NAMALWA (cell line): Measurements from ENCODE around the gene MSH5.

ENCODE experiments used
- DNase-seq: peaks from one replicate; pipeline ENCODE4 v3.0.0-alpha.2; 2015; ENCODE audit warnings: low spot score

Gene MSH5

DNA sequence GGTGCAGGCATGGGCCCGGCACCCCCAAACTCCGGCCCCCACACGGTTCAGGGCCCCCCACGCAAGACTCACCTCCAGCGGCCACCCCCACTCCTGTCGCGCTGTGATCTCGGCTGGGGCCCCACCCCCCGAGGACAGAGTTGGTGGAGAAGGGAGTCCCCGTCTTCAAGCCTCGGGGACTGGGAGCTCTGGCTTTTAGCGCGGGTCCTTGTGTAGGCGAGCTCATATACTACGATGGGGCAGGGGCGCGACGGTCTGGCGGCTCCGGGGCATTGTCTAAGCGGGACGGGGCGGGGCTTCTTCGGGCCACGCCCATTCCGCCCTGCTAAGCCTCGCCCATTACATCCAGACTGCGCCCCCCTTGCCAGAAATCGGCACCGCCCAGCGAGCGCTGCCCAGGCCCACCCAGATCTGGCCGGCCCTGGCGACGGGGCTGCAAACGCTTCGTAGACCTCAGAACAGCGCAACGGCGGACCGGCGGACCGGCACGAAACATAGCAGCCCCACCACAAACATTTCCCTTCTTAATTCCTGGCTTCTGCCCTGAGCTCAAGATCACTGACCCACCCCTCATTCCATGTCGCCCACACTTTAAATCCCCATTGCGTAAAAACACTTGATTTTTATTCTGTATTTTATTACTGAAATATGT is 9.7 kb upstream of the MSH5 start:
- DNase-seq, result peak; percentile 71

DNA sequence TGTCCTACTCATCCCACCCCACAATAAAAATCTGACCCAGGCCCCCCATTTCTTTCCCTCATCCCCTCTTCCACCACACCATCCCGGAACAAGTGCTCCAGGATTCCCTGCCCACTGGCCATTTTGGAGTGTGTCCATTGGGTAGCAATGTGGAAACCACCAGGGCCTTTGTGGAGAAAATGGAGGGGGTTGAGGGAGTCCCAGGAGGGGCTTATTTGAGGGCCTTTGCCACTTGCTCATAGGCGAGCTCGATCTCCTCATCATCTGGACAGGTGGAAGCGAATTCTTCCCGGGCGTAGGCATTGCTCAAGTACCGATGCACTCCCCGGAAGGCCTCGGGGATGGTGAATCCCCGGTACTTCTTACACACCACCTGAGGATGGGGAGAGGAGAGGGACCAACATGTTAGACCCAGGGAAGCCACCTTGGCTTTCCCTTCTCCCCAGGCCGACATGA is 9.1 kb upstream of the MSH5 start:
- no peak for DNase-seq

DNA sequence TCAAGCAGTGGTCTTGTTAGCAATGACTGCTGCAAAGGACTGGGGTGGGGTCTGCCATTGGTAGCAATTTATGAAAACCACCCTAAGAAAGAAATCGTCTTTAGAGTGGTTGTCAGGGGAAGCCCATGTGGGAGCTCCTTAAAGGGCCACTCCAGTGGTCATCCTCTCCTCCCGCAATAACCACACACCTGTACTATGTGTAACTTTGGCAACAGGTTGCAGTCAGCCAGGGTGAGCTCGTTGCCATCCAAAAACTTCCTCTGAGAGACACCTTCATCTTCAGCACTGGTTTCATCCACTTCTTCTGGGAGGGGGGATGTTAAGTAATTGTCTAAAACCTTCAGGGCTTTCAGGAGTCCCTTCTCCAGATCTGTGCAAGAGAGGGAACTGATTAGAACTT is 7.8 kb upstream of the MSH5 start:
- DNase-seq, result no peak

DNA sequence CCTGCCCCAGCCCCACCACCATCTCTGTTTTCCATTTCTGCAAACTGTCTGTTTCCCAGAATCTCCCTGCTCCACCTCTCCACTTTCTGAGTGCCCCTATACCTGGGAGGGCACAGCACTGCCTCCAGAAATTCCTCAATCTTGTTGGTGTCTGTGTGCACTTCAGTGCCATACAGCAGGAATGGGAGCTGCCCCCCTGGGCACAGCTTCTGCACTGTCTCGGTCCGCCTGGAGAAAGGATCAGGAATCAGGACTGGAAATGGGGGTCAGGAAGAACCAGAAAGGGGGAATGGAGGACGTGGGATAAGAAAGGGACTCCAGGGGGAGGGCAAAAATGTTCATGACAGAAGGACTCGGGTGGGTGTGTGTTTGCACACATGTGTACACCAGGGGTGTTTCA is 6.1 kb upstream of the MSH5 start:
- no peak for DNase-seq

DNA sequence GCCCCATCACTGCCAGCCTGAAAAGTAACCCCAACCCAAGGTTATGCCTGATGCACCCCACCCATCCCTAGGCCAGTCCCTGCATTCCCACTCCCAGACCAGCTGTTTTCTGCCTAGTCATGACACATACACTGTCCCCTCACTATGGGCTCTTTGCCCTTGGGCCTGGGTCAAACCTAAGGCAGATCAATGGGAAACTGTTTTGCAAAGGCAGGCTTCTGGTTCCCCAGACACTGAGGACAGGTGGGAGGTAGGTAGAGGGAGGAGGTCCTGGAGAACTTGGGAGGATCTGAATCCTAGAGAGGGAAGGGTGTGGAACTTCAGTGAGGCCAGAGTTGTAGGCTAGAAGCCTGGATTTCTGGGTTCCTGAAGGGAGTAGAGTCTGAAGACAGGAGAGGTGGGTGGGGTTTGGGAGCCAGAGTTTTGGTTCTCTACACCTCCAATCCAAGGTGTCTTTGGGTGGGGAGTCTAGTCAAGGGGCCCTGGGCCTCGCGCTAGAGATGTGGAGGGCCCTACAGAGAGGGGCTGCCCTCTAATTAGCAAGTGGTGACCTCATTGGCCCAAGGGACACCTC is 5.5 kb upstream of the MSH5 start:
- DNase-seq, result no peak

DNA sequence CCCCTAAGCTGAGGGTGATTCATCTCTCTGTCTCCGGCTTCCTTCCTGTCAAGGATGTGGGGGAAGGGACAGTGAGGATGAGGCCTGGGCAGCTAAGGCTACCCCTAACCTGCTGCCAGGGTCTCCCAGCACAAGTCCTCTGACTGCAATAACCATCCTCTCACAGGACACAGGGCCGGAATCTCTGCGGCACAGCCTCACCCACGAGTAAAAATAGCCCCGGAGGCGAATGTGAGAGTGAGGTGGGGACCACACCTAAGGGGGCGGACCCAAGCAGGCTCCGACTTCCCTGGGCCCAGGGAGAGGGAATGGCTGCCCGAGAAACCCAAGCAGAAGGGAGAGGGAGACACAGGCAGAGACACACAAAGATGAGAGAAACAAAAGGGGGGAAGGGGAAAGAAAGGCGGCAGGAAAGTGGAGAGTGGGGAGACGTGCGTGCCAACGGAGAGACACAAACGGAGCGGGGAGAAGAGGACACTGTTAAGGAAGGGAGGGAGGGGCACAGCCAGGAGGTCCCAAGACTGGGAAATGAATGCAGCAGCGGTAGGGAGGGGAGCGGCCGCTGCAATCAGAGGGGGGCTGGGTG is 4.9 kb upstream of the MSH5 start:
- DNase-seq, result peak; percentile 63

DNA sequence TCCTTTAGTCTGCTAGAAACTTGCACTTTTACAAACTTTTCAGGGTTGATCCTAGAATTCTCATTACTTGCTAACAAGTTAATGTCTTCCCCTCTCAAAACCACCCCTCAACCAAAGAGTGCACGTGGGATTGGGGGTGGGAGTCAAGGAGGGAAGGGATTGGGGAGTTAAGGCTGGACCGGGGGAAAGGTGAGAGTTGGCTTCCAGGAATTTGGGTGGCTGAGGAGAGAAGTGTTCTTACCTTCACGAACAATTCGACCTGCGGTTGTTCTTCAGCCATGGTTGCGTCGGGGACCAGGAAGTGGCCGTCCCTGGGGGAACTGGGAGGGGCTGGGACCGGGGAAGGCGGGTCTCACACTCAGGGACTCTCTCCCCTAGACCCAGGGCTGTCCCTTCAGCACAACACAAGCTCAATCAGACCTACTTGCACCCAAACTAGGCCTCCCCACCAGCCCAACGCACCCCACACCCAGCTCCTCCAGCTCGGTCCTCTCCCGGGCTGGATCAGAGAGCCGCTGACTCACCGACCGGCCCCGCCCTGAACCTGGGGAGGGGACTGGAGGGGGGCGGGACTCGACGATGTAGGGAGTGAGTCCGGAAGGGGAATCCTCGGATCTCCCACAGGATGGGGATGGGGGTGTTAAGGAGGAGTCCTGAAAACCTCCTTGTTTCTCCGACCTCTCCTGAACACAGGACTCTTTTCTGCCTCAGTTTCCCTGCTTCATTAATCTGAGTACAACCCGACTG is 3.6 kb upstream of the MSH5 start, which contains the start of gene CLIC1:
Gene CLIC1 (minus strand): TSS at position 510 of the 747 bp plus-strand sequence. CDS start 230 bp downstream, at position 280.
- DNase-seq, result peak; percentile 82

DNA sequence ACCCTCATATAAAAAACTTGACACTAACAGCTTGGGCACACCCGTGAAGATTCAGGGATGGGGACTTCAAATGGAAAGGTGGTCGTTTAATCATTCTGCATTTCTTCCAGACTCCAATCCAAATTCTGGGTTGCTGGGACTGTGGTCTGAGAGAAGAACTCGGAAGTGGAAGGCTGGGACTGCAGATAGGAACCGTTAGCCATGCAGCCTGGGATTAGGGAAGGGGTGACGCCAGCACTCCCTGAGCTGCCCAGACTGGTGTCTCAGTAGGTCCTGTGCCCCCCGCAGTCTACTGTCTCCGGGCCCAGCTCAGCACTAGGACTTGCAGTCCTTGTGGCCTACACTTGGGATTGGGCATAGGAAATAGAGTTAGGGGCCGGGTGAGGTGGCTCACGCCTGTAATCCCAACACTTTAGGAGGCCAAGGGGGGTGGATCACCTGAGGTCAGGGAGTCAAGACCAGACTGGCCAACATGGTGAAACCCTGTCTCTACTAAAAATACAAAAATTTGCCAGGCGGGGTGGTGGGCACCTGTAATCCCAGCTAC is 3.0 kb upstream of the MSH5 start:
- DNase-seq, result no peak

DNA sequence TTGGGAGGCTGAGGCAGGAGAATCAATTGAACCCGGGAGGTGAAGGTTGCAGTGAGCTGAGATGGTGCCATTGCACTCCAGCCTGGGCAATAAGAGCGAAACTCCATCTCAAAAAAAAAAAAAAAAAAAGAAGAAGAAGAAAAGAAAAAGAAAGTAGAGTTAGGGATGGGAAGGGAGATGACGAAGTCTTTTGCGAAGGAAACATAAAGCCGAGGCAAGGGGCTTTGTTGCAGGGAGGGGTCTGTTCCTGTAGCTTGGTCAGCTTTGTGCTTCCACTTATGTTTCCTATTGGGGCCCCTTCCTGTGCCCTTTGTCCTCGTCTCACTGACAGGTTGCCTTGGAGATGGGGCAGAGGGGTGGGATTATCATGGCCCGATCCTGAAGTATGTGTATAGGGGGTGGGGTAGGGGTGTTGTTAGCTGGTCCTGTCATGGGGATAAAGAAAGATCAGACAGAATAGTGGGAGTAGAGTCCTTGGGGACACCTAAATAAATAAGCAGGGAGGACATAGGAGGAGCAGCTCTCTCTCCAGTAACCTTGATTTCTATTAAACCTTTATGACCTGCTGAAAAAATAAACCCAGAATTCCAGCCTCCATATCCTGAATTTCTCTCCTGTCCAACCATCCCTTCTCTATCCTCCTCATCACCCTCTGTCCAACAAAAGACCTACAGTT is 2.4 kb upstream of the MSH5 start:
- DNase-seq, result no peak

DNA sequence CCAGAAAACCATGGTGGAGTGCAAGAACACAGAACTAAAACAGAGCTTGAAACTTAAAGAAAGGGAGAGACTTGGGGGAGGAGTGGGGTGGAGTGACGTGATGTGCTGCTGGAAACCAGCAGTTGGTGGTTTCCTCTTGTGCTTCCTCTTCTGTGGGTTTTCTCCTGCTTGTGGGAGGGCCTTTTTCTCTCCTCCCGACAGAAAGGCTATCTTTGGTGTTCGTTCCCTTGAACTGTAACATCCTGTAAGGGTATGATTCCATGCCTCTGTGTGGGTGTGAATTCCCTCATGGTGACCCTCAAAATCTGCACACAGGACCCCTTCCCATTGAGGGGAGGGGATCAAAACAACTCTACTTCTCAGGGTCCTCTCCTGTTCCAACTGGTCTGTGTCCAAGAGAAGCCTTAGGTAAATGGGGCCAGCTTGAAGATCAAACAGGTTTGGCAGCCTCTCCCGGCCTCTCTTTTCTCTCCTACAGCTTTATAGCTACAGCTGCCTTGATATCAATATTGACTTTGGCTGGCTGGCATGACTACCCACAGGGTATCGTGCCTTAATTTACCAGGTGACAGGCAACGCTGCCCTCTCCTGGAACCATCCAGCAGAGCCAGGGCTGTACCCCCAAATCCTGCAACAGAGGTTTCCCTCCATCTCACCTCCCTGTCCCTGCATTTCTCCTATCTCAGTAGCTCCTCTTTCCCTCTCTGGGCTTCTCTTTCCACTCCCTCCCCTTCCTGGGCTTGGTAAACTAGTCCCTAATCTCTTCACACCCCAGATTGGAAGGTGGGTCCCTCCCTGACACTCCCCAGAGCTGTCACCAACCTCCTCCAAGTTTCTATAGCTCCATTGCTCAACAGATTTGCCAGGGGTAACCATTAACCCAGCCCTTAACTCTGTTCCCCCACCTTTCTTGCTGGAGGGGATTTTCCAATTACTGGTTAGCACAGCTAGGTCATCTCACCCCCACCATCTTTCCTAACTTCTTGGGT is 1.5 kb upstream of the MSH5 start:
- DNase-seq, result peak; percentile 89

DNA sequence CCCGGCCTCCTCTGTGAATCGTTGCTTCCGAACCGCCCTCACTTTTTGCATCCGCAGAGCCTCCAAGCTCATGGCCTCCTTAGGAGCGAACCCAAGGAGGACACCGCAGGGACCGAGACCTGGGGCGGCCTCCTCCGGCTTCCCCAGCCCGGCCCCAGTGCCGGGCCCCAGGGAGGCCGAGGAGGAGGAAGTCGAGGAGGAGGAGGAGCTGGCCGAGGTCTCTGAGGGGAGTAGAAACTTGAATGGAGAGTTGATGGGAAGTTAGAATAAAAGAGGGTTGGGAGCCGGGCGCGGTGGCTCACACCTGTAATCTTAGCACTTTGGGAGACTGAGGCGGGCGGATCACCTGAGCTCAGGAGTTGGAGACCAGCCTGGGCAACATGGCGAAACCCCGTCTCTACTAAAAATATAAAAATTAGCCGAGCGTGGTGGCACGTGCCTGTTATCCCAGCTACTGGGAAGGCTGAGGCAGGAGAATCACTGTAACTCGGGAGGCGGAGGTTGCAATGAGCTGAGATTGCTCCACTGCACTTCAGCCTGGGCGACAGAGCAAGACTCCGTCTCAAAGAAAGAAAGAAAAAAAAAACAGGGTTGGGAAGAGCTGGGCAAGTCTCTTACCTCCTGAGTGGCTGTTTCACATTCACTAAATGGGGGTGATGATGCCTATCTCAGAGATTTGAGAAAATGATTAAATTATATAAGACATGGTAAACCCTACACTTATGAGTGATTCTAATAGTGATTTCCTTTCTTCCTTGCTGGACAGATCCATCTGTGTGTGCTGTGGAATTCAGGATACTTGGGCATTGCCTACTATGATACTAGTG is 805 bp downstream of the MSH5 start:
- DNase-seq, result peak; percentile 76

DNA sequence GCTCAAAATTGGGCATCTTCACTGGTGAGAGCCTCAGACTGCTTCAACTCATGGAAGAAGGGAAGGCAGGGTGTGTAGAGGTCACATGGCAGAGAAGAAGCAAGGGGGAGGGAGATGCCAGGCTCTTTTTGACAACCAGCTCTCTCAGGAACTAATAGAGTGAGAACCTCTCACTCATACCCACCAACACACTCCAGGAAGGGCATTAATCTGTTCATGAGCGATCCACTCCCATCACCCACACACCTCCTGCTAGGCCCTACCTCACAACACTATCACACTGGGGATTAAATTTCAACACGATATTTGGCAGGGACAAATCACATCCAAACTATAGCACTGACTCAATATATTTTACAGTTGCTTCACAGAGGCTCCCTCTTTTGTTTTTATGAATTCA is 2.0 kb downstream of the MSH5 start:
- no peak for DNase-seq

DNA sequence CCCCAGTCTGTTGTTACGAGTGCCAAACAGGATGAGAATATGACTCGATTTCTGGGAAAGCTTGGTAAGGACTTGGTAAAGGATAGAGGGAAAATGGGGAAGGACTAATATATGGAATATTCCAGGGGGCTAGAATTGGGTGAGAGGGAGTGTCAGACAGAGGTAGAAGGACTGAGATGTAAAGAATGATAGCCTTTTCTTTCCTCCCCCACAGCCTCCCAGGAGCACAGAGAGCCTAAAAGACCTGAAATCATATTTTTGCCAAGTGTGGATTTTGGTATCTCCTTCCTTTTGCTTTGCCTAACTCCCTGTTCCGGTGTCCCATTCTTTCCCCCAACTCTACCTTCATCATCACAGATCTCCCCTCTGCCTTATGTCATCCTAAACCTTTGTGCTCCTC is 3.1 kb downstream of the MSH5 start:
- DNase-seq, result no peak

DNA sequence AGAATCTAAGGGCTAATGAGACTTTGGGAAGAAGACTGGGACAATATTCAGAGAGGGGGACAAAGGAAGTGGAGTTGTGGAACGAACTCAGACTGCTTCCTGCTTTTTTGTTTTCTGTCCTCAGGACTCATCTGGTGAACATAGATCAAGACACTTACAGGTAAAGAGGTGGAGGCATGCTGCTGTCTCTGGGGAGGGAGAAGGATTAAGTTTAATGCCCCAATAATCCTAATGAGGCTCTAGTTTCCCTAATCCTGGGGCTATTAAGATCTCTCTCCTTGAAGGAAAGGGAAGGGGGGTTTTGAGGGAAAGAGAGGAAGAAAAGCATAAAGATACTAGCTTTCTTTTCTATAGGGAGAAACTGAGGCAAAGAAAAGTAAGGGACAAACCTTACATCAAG is 4.6 kb downstream of the MSH5 start:
- no peak for DNase-seq

DNA sequence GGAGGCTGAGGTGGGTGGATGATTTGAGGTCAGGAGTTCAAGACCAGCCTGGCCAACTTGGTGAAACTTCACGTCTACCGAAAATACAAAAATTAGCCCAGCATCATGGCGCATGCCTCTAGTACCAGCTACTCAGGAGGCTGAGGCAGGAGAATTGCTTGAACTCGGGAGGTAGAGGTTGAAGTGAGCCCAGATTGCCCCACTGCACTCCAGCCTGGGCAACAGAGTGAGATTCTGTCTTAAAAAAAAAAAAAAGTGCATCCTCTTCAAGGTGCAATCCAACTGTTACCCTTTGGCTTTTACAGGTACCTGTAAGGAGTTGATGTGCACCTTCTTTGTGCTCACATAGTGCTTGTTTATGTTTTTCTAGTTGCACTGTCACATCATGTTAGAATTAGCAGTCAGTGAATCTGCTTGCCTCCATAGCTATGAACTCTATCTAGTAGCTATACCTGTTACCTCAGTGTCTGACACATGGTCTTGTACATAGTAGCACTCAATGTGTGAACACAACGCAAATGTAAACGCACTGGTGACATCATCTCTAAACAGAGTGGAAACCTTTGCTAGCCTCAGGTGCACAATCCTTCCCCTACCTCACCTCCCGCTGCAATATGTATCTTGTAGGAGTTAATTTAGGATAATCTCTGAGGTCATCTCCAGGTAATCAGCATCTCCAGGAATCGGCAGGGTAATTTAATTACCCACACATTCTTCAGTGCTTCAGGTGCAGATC is 9.7 kb downstream of the MSH5 start:
- DNase-seq, result no peak

DNA sequence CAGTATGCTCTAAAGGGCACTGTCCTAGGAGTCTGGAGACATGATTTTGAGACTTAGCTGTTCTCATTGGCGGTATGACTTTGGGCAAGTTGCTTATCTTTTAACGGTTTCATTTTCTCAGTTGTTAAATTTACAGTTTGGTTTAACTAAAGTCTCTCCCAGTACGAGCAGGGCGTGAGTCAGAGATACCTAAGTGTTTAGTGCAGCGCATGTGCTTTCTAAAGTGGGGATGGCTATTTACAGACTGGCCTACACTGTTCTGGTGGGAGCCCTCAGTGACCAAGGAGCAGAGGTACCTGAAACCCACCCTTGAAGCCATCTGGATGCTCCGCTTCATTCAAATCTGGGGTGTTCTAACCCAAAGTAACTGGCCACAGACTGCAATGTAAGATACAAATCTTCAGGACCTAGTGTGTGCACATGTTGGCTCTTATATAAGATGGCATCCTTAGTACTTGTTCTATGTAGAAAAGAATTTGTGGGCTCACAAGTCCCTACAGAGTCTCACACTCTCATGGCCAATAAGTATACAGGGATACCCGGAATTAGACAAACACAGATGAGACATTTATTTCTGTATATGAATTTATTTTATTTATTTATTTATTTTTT is 10.7 kb downstream of the MSH5 start:
- DNase-seq, result no peak

DNA sequence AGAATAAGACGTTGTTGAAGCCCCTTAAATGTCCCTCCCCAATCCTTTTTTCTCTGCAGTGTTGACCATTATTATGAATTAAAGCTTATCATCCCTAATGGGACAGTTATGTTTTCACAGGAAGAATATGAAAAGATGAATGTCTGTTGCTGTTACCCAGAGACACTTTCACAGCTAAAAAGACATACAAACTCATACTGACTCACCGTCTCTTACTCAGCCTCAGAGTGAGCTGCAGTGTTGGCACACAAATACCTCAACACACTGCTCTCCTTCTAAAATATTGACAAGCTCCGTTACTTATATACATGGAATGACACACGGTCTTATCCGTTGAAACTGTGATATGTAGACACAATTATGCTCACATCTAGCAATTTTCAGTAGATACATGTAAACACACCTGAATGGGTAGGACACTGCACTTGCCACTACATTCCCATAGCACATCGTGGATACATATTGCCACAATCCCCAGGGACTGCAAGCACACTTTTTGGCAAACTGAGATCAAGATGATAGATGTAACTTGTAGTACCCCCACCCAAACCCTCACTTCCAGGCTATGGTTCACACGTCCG is 13.0 kb downstream of the MSH5 start:
- no peak for DNase-seq

DNA sequence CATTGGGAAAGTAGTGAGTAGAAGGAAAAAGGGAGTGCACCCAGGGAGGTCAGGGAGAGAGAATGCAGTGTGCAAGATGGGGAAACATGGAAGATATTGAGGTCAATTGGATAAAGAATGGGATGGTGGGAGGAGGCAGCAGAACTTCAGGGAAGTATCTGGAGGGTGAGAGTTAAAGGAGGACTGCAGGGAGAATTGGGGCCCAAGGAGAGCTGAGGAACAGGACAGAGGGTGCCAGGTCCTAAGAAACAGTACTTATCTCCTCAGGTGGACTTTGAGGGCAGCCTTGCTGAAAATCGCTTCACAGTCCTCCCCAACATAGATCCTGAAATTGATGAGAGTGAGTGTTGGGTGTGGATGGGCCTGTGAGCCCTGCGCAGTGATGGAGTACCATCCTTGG is 18.5 kb downstream of the MSH5 start:
- DNase-seq, result no peak
